ENCODE data around the gene MEF2C.

The MEF2C gene

GRCh38 chr5:88671505-88672499 lies 211.2 kb downstream of the MEF2C start:
- DNase-seq = no peak

GRCh38 chr5:88671106-88671504 lies 211.9 kb downstream of the MEF2C start:
- DNase-seq = no peak

- no peak for DNase-seq
Observed at GRCh38 chr5:88670461-88670860, 212.5 kb downstream of the MEF2C start.

- no peak for DNase-seq
Observed at GRCh38 chr5:88669371-88670050, 213.5 kb downstream of the MEF2C start.

- DNase-seq = no peak
Observed at GRCh38 chr5:88667496-88668201, 215.3 kb downstream of the MEF2C start.
